ENCODE results near the gene KDM3B.

- TF ChIP-seq CTCF (IDR thresholded peaks at IDR 0.05; ENCODE audit: low read depth, low read length, poor library complexity, severe bottlenecking), result no peak
- TF ChIP-seq EZH2phosphoT487 (IDR thresholded peaks at IDR 0.05; ENCODE audit: borderline replicate concordance, low read length), result no peak
Measured at GRCh38 chr5:138315751-138316278, 36.7 kb upstream of the KDM3B start.
